CD14-positive monocyte (primary cell): Measurements from ENCODE around the gene LRBA. TPM values are rescaled to one million over a fixed set of nuclear protein-coding genes. Genes with fewer than 3 reads are reported as not detected.

Experiments
- DNase-seq, 3 donors: peaks; one replicate each; pipeline ENCODE4 v3.0.0-alpha.2; 2011 to 2022
- H2AFZ ChIP-seq: 2 replicates; pipeline ENCODE4 v1.6.0; 2012; ENCODE audit warnings: mild to moderate bottlenecking, low read depth, low read length, inconsistent platforms; ENCODE audit not compliant: insufficient read depth, poor library complexity, severe bottlenecking
- H3K27ac ChIP-seq, 2 donors: 1 replicate in 1 of 2; 2 replicates in 1 of 2; pipeline ENCODE4 v1.5.1; 2012 to 2013; ENCODE audit warnings: low read length in 2 of 2, control low read depth in 1 of 2, inconsistent platforms in 1 of 2, low read depth in 1 of 2, mild to moderate bottlenecking in 1 of 2
- H3K27me3 ChIP-seq, 2 donors: one replicate each; pipeline versions ENCODE4 v1.6.0 to v1.6.1; 2011 to 2013; ENCODE audit warnings: low read length in 2 of 2; ENCODE audit not compliant: control insufficient read depth in 2 of 2, insufficient read depth in 2 of 2
- H3K36me3 ChIP-seq, 2 donors: replicated peaks in 1 of 2; 1 replicate in 1 of 2; 2 replicates in 1 of 2; pipeline versions ENCODE4 v1.5.1 to v1.6.1; 2012 to 2013; ENCODE audit warnings: low read length in 2 of 2, control low read depth in 1 of 2, inconsistent platforms in 1 of 2, mild to moderate bottlenecking in 1 of 2; ENCODE audit not compliant: insufficient read depth in 2 of 2, control insufficient read depth in 1 of 2
- H3K4me1 ChIP-seq, 2 donors: 1 replicate in 1 of 2; 2 replicates in 1 of 2; pipeline versions ENCODE4 v1.5.1 to v1.6.1; 2012 to 2013; ENCODE audit warnings: low read length in 2 of 2, control low read depth in 1 of 2, inconsistent platforms in 1 of 2, mild to moderate bottlenecking in 1 of 2, moderate library complexity in 1 of 2; ENCODE audit not compliant: insufficient read depth in 2 of 2, control insufficient read depth in 1 of 2
- H3K4me2 ChIP-seq: replicated peaks from 2 replicates; pipeline ENCODE3; 2012; ENCODE audit warnings: low read length, moderate library complexity, mild to moderate bottlenecking; ENCODE audit not compliant: poor library complexity, severe bottlenecking; ENCODE audit errors: extremely low read depth
- H3K4me3 ChIP-seq, 3 experiments: fragments of 200-600 bp in 1 of 3; sonication (generic) in 1 of 3; replicated peaks in 1 of 3; 1 replicate in 2 of 3; 2 replicates in 1 of 3; pipeline ENCODE4 v1.5.1; 2011 to 2013; ENCODE audit warnings: low read length in 3 of 3, mild to moderate bottlenecking in 3 of 3, control low read depth in 2 of 3, low read depth in 2 of 3, inconsistent platforms in 1 of 3, moderate library complexity in 1 of 3
- H3K79me2 ChIP-seq: 2 replicates; pipeline ENCODE4 v1.6.0; 2012; ENCODE audit warnings: mild to moderate bottlenecking, control low read depth, inconsistent platforms, low read length, moderate library complexity; ENCODE audit not compliant: insufficient read depth
- H3K9ac ChIP-seq: 2 replicates; pipeline ENCODE4 v1.6.0; 2017; ENCODE audit warnings: low read length, mild to moderate bottlenecking; ENCODE audit not compliant: insufficient read depth, poor library complexity, severe bottlenecking
- H3K9me3 ChIP-seq, 2 donors: replicated peaks in 1 of 2; 1 replicate in 1 of 2; 2 replicates in 1 of 2; pipeline versions ENCODE4 v1.5.1 to v1.6.1; 2012 to 2013; ENCODE audit warnings: low read length in 2 of 2, control low read depth in 1 of 2; ENCODE audit not compliant: control insufficient read depth in 1 of 2, insufficient read depth in 1 of 2
- H4K20me1 ChIP-seq: 2 replicates; pipeline ENCODE4 v1.6.0; 2012; ENCODE audit warnings: mild to moderate bottlenecking, low read length, control low read depth, moderate library complexity; ENCODE audit not compliant: insufficient read depth
- H3K27ac Mint-ChIP-seq, 7 donors: one replicate each; pipeline ENCODE4 v1.8.0; 2020; ENCODE audit warnings: mild to moderate bottlenecking in 7 of 7, mixed read lengths in 7 of 7, moderate library complexity in 6 of 7, inconsistent platforms in 2 of 7
- H3K27me3 Mint-ChIP-seq, 3 donors: one replicate each; pipeline ENCODE4 v1.8.0; 2021 to 2022; ENCODE audit warnings: low read depth in 3 of 3, mild to moderate bottlenecking in 3 of 3, mixed read lengths in 3 of 3, moderate library complexity in 3 of 3, inconsistent platforms in 1 of 3
- H3K36me3 Mint-ChIP-seq, 2 donors: one replicate each; pipeline ENCODE4 v1.8.0; 2020; ENCODE audit warnings: mixed read lengths in 2 of 2, inconsistent platforms in 1 of 2, mild to moderate bottlenecking in 1 of 2
- H3K4me1 Mint-ChIP-seq: one replicate; pipeline ENCODE4 v1.8.0; 2020; ENCODE audit warnings: mild to moderate bottlenecking, mixed read lengths
- H3K4me3 Mint-ChIP-seq, 2 donors: one replicate each; pipeline ENCODE4 v1.8.0; 2020; ENCODE audit warnings: mild to moderate bottlenecking in 2 of 2, mixed read lengths in 2 of 2, moderate library complexity in 1 of 2
- H3K9me3 Mint-ChIP-seq, 7 donors: one replicate each; pipeline ENCODE4 v1.8.0; 2020 to 2022; ENCODE audit warnings: mixed read lengths in 7 of 7, mild to moderate bottlenecking in 6 of 7, moderate library complexity in 6 of 7, inconsistent platforms in 2 of 7
- CTCF ChIP-seq: fragments of 200-600 bp; IDR thresholded peaks from one replicate; pipeline ENCODE4 v1.8.0; 2022; ENCODE audit warnings: antibody characterized with exemption, mild to moderate bottlenecking
- WGBS: methylation state at CpG from one replicate; pipeline ENCODE4 v1.1.5; 2013; ENCODE audit warnings: missing lambda C conversion rate; ENCODE audit not compliant: insufficient coverage; 5-methylcytosine and 5-hydroxymethylcytosine counted together
- intact Hi-C, 2 donors: fragments of 100-400 bp; cut with micrococcal nuclease; formaldehyde crosslinking; loops; one replicate each; pipeline versions ENCODE4 v1.15.0 to v1.15.1; 2023
- polyA plus RNA-seq, 3 donors: library from polyadenylated mRNA; depleted of rRNA in 1 of 3; unstranded in 2 of 3; stranded (reverse) in 1 of 3; fragments of 300-500 nt in 2 of 3; fragments of >200 nt in 1 of 3; fragmentation: Illumina TruSeq in 2 of 3; gene quantifications; 1 replicate in 2 of 3; 2 replicates in 1 of 3; pipeline ENCODE4 v1.2.3, GENCODE V29; 2012 to 2021

The LRBA gene
- polyA plus RNA-seq, 3 donors = 1.5 to 5.5 (median 4.4) TPM

GRCh38 chr4:150789864-150790263 is 225.2 kb downstream of the LRBA start:
- Mint-ChIP-seq H3K4me3 (no peak overlapping the region), H3K4me1 (no peaks in the 10 kb centered on the region), H3K27me3 (no peaks in the 10 kb centered on the region), H3K27ac (no peak overlapping the region), H3K36me3 (peaks cover 0 to 3% of the 10 kb centered on the region in 2 donors), H3K9me3 (peaks cover 0 to 2% (median 0%) of the 10 kb centered on the region in 7 donors)
- no peaks in the 10 kb centered on the region for H3K4me1 ChIP-seq
- H2AFZ ChIP-seq = no peak overlapping the region
- H4K20me1 ChIP-seq = no peaks in the 10 kb centered on the region
- H3K79me2 ChIP-seq = no peaks in the 10 kb centered on the region
- TF ChIP-seq CTCF = no peak
- no peak overlapping the region for H3K4me2 ChIP-seq
- intact Hi-C loops = no loop called here
- no peak overlapping the region for H3K9ac ChIP-seq
- no peaks in the 10 kb centered on the region for H3K9me3 ChIP-seq
- DNase-seq = no peak
- H3K4me3 ChIP-seq = no peak overlapping the region
- H3K27me3 ChIP-seq = no peaks in the 10 kb centered on the region
- no peak overlapping the region for H3K27ac ChIP-seq
- no peaks in the 10 kb centered on the region for H3K36me3 ChIP-seq

- H3K27ac ChIP-seq = no peak overlapping the region
- H3K4me3 ChIP-seq = no peak overlapping the region
- H3K9me3 ChIP-seq = no peaks in the 10 kb centered on the region
- H2AFZ ChIP-seq = no peak overlapping the region
- H3K4me1 ChIP-seq = no peaks in the 10 kb centered on the region
- no peaks in the 10 kb centered on the region for H3K79me2 ChIP-seq
- Mint-ChIP-seq H3K4me1 (no peaks in the 10 kb centered on the region), H3K27me3 (no peaks in the 10 kb centered on the region), H3K27ac (no peak overlapping the region), H3K9me3 (peaks cover 0 to 2% (median 0%) of the 10 kb centered on the region in 7 donors), H3K4me3 (no peak overlapping the region), H3K36me3 (no peaks in the 10 kb centered on the region)
- H3K27me3 ChIP-seq = no peaks in the 10 kb centered on the region
- DNase-seq = no peak
- TF ChIP-seq CTCF = no peak
- H3K36me3 ChIP-seq = no peaks in the 10 kb centered on the region
- 100% methylated on average over 2 of the region's 8 CpGs for WGBS
- H3K9ac ChIP-seq = no peak overlapping the region
- intact Hi-C loops = no loop called here
- no peaks in the 10 kb centered on the region for H4K20me1 ChIP-seq
- H3K4me2 ChIP-seq = no peak overlapping the region
Measured at GRCh38 chr4:150784939-150785338, 230.1 kb downstream of the LRBA start.
